Bone marrow (tissue), 2 donors: Measurements from ENCODE around the gene TPST1.
"Not testable (repeated sequence)": the region's sequence is repeated elsewhere in the genome, so short reads cannot be mapped to it uniquely, and the experiment has no call there.

Experiments
- DNase-seq, 2 donors: peaks; one replicate each; lab custom pipeline; 2025; lab: John Stamatoyannopoulos, UW

TPST1 gene

GRCh38 chr7:66331883-66332282 lies 126.7 kb downstream of the TPST1 start:
- DNase-seq: no peak

- no peak for DNase-seq
These were observed 128.3 kb downstream of the TPST1 start for GRCh38 chr7:66333443-66333842.

GRCh38 chr7:66335318-66335717 lies 130.2 kb downstream of the TPST1 start:
- no peak for DNase-seq

- no peak for DNase-seq
These were observed 131.6 kb downstream of the TPST1 start for GRCh38 chr7:66336760-66337159.

- no peak for DNase-seq
These were observed 134.0 kb downstream of the TPST1 start for GRCh38 chr7:66339141-66339540.

GRCh38 chr7:66344166-66344565 lies 139.0 kb downstream of the TPST1 start:
- DNase-seq: no peak

GRCh38 chr7:66348531-66348930 lies 143.4 kb downstream of the TPST1 start:
- no peak for DNase-seq

- DNase-seq: peak in 1 of 2 donors; percentile 43
These were observed 143.8 kb downstream of the TPST1 start for GRCh38 chr7:66348959-66349358.

- DNase-seq: no peak
These were observed 146.9 kb downstream of the TPST1 start for GRCh38 chr7:66352071-66352470.

GRCh38 chr7:66353547-66353946 lies 148.4 kb downstream of the TPST1 start:
- DNase-seq: no peak

GRCh38 chr7:66355756-66356155 lies 150.6 kb downstream of the TPST1 start:
- DNase-seq: no peak

GRCh38 chr7:66356277-66356721 lies 151.2 kb downstream of the TPST1 start:
- DNase-seq: no peak

- no peak for DNase-seq
These were observed 152.0 kb downstream of the TPST1 start for GRCh38 chr7:66357087-66357486.

- DNase-seq: no peak
These were observed 154.6 kb downstream of the TPST1 start for GRCh38 chr7:66359656-66360211.

- no peak for DNase-seq
These were observed 157.0 kb downstream of the TPST1 start for GRCh38 chr7:66362136-66362535.

GRCh38 chr7:66363635-66364034 lies 158.5 kb downstream of the TPST1 start:
- DNase-seq: no peak

- DNase-seq: not testable (repeated sequence)
These were observed 159.9 kb downstream of the TPST1 start for GRCh38 chr7:66365031-66365430.

- DNase-seq: no peak
These were observed 166.1 kb downstream of the TPST1 start for GRCh38 chr7:66371096-66371824.

GRCh38 chr7:66374141-66374840 lies 169.2 kb downstream of the TPST1 start:
- DNase-seq: not testable (repeated sequence)

- DNase-seq: no peak
These were observed 171.3 kb downstream of the TPST1 start for GRCh38 chr7:66376264-66376945.

- DNase-seq: no peak
These were observed 171.9 kb downstream of the TPST1 start for GRCh38 chr7:66377045-66377444.

- no peak for DNase-seq
These were observed 172.6 kb downstream of the TPST1 start for GRCh38 chr7:66377714-66378113.
